Stimulated activated CD4-positive, alpha-beta T cell treated with anti-CD3 and anti-CD28 coated beads, Interleukin-4, amount 100 ng/mL, for 4 hours (primary cell): ENCODE measurements around the gene CRTAC1.
A peak's percentile ranks its signal among the peaks of the same experiment; 100 is the strongest.

ENCODE experiments used
- DNase-seq, 2 experiments: peaks; one replicate each; pipeline ENCODE4 v3.0.0-alpha.2; 2020

The CRTAC1 gene, protein sequence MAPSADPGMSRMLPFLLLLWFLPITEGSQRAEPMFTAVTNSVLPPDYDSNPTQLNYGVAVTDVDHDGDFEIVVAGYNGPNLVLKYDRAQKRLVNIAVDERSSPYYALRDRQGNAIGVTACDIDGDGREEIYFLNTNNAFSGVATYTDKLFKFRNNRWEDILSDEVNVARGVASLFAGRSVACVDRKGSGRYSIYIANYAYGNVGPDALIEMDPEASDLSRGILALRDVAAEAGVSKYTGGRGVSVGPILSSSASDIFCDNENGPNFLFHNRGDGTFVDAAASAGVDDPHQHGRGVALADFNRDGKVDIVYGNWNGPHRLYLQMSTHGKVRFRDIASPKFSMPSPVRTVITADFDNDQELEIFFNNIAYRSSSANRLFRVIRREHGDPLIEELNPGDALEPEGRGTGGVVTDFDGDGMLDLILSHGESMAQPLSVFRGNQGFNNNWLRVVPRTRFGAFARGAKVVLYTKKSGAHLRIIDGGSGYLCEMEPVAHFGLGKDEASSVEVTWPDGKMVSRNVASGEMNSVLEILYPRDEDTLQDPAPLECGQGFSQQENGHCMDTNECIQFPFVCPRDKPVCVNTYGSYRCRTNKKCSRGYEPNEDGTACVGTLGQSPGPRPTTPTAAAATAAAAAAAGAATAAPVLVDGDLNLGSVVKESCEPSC

DNA sequence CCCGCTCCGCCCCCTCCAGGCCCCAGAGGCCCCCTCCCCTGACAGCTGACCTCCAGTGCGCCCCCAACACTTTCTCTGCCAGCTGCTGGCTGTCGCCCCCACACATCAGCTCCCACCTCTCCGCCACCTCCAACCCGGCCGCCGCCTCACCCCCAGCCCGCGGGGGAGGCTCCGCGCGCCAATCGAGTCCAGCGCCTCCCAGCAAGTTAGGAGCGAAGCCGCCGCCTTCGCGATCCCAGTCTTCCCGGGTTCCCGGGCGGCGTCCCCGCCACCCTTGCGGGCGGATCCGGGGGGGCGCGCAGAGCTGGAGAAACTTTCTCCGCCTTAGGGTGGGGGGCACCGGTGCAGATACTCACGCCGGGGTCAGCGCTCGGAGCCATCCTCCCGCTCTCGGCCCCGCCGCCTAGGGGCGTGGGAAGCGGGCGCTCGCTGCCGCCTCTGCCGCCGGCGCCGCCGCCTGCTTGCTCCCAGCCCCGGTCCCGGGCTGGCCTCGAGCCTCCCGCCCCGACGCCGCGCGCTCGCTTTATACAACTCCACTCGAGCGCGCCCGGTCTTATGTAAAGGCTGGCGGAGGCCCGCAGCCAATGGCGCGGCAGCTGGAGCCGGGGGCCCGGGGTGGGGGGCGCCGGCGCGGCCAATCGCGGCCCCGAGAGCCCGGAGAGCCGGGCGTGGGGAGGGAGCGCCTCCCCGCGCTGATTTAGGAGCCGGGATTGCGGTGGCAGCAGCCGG is at the start of gene CRTAC1:
CRTAC1 (minus strand) TSS at position 529 of the 729 bp plus-strand sequence; CDS start at position 380, 149 bp downstream.
- DNase-seq = no peak

DNA sequence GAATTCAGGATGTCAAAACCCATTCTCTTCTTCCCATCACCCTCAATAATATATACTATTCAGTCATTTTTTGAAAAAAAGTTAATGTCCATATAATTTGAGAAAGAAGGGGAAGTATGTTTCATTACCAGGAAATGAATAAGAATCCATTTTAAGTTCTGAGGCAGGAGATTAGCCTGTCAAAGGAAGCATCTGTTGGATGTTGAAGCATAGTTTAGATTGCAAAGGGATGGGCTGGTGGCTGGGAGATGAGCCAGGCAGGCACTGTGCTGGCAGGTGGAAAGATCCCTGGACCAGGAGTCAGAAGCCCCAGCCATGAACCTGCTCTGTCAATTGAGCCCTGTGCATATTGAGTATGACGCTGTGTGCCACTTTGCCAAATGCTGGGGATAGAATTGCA is 48.4 kb upstream of the CRTAC1 start:
- no peak for DNase-seq

DNA sequence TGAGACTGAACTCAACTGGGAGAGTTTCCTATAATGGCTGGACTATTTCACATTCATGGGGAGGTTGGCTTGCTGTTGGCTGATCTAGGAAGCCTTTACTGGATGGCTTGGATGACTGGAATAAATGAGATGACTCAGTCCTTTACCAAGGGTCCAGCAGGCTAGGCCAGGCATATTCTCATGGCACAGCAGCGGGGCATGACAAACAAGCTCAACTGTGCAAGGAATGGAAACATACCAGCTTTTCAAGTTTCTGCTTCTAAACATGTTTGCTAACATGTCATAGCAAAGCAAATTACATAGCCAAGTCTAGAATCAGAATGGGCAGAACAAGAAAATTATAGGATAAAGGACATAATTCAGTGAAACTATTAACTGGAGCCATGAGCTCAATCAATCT is 46.8 kb upstream of the CRTAC1 start:
- DNase-seq = no peak

DNA sequence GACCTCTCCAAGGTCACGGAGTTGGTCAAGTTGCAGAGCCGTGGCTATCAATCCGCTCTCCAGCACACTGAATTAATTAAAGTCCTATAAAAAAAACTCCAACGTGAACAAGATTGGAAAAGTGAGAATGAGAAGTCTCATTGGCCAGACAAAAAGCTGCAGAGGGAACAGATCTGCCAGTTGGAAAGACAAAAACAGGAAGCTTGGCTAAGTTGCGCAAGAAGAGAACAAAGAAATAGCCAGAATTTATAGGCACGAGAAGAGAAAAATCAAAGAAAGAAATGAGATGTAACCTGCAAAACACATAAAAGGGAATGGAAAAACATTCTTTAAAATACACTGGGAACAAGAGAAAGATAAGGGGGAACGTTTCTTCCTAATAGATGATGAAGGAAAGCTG is 45.7 kb upstream of the CRTAC1 start:
- DNase-seq = no peak

DNA sequence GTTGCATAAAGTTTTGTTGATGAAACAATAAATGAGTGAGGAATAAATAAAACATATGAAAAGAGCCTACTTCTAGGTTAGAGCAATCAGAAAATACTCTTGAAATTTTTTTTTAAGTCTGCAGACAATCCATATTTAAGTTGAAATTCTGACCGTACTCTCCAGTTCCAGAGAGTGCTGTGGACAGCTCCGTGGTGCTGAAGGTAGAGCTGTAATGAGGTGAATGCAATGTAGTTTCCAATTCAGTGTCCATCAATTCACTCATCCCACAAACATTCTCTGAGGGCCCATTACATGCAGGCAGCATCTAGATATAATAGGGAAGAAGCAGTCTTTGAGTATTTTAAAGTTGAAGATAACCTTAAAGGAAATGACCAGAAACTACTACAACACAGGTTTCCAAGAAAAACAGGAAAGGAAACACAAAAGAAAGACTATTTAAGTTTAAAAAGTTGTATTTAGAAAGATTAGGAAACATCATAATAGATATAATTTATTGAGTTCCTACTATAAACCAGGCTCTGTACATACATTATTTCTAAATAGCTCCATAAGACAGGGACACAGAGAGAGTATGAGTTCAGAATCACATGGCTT is 44.0 kb upstream of the CRTAC1 start:
- no peak for DNase-seq

DNA sequence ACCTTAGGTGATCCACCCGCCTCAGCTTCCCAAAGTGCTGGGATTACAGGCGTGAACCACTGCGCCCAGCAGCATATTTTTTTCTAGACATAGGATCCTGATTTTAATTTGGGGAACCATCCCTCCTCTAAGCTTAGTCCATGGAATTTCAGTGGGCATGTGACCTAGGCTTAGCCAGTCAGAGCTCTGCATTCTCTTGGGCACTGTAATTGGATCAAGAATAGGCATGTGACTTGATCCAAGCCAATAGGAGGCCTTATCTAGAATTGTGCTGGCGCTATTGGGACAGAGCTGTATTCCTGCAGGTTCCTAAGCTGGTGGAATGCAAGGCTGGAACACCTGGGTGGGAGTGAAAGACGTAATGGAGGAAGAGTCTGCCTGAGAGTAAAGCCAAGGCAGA is 36.7 kb upstream of the CRTAC1 start:
- no peak for DNase-seq

DNA sequence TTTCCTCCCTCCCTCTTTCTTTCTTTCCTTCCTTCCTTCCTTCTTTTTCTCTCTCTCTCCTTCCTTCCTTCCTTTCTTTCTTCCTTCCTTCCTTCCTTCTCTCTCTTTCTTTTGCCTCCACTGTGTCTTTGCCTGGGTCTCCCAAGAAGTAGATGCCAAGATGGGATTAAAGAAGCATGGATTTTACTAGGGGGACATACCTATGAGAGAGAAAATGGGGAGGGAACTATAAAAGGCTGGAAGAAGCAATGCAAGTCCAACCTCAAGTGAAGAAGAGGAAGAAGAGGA is 33.3 kb upstream of the CRTAC1 start:
- DNase-seq = no peak

DNA sequence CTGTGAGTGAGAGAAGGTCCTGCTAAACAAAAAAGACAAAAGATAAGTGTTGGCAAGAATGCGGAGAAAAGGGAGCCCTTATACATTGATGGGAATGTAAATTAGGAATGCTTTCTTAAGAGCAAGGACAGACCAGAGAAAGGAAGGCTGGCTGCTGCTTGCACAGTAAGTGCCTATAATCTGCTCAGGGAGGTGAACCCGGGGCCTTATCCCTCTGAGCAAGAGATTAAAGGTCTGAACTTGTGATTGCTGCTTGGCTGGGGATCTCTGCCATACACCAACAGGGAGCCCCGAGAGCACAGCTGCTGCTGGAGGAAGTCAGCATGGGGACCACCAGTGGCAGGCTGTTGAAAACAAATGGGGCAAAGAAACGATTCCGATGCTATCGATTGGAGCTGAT is 32.0 kb upstream of the CRTAC1 start:
- no peak for DNase-seq

DNA sequence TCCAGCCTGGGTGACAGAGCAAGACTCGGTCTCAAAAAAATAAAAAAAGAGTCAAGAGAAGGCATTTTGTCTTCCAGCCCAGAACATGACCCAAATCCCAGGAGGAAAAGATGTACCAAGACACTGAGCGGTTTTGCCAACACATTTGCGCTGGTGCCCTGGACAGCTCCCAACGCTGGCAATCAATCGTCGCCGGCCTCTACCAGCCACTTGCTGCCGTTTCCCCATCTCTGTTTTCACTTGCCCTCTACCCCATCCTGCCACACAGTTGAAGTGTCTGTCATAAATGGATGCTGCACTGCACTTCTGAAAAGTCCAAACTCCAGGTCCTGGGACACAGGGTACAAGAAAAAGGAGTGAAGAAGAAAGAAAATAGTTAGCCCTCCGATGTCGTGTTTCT is 29.7 kb upstream of the CRTAC1 start:
- no peak for DNase-seq

DNA sequence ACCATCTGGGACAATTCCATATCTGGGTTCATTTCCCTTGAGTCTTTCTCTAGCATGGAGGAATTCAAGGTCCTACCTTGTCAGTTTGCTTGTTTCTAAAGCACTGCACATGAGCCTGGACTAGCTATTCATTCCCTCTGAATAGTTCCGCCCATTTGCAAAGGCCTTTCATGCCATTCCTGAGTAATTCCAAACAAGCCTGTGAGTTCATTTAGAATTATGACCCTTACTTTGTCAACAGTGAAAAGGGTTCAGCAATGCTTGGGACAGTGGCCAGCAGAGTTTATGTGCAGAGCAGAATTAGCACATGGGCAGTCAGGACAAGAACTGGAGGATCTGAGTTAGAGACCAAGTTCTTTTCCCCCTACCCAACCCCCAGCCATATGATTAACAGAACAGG is 27.9 kb upstream of the CRTAC1 start:
- no peak for DNase-seq

DNA sequence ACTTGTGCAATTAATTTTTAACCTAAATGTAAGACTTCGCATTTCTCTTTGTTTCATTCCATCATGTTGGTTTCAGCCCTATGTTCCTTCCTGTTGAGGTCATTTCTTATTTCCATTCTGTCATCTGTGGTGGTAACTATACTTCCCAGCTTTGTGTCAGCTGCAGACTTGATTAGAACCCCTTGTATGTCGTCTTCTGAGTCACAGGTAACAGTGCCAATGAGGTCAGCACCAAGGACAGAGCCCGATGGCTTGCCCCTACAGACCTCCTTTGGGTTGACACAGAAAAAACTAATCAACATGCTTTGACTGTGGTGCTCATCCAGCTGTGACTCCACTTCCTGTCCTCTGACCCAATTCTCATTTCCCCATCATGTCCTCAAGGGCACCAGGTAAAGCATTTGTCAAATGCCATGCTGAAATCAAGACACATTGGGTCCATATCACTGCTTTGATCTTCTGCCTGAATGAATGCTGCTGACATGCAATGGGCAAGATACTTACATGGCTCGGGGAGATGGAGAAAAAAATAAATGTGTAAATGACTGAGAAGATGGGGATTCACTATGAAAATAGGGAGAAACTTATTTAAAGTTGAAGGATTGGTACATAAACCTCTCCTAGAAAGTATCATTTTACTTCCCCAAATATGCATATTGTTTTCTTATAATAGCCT is 25.6 kb upstream of the CRTAC1 start:
- DNase-seq = peak in 1 of 2 experiments; percentile 7

DNA sequence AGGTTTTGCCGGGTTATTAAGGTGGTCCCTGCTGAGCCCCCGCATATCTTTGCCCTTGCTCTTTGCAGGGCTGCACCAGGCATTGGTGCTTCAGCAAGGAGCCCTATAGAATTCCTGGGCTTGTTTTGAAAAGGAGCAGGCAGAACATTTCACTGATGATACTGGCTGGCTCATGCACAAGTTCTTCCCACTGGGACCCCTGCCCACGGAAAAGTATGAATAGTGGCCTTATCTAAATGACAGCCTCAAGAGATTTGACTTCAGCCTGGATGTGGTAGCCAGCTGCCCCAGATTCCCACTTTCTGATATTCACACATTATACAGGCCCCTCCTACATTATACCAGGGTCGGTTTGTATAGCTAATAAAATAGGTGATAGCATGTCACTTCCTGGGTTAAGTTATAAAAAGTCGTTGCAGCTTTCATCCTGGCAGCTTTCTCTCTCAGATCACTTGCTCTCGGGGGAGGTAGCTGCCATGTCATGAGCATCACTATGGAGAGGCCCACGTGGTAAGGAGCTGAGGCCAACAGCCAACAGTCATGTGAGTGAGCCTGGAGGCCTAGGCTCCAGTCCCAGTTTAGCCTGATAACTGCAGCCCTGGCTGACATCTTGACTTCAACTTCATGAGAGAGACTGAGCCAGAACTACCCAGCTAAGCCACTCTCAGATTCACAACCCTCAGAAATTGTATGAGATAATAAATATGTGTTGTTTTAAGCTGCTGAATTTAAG is 16.8 kb upstream of the CRTAC1 start:
- no peak for DNase-seq

DNA sequence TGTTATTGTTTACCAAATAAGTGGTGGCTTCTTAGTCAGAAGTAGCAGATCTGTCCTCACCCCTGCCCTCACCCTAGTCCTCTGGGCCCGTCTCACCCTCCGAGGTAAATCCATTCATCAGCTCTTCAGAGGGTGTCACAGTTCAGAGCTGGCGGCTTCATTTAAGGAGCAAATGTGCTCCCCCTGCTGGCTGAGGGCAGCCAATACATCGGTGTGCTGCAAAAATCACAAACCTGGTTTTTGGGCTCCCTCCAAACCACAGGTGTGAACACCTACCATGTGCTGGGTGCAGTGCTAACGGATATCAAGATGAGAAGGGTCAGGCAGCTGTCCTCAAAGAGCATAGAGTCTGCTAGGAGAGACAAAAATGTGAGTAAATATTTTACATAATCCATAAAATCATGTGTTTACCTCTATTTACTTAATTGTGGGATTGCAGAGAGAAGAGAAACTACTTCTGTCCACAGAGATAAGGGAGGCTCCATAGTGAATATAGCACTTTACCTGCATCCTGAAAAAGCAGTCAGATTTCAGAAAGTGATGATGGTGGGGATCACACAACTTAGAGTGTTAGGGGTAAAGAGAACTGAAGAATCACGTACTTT is 15.5 kb upstream of the CRTAC1 start:
- DNase-seq = peak; percentile 44 to 47

DNA sequence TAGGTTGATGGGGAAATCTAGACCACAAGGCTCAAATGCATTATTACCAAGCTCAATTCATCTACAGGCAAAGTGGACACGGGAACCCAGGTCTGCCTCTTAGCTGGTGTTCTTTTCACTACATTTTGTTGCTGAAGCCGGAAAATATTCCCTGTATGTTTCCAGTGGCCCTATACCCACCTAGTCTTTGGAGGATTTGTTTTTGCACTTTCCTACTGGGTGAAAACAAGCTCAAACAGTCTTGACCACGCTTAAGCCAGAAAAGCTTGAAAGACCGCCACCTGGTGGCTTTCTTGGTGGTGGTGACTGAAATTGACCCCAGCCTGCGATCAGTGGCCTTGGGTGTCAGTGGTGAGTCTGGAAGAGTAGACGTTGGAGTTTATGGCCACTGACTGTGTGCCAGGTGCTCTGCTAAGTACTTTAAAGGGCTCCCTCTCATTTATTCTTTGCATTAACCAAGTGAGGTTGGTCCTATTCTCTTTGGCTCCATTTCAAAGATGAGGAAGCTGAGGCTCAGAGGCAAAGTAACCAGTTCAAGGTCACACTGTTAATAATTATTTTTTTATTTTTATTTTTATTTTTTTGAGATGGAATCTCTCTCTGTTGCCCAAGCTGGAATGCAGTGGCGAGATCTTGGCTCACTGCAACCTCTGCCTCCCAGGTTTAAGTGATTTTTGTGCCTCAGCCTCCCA is 11.1 kb upstream of the CRTAC1 start:
- DNase-seq = peak; percentile 7 to 26

DNA sequence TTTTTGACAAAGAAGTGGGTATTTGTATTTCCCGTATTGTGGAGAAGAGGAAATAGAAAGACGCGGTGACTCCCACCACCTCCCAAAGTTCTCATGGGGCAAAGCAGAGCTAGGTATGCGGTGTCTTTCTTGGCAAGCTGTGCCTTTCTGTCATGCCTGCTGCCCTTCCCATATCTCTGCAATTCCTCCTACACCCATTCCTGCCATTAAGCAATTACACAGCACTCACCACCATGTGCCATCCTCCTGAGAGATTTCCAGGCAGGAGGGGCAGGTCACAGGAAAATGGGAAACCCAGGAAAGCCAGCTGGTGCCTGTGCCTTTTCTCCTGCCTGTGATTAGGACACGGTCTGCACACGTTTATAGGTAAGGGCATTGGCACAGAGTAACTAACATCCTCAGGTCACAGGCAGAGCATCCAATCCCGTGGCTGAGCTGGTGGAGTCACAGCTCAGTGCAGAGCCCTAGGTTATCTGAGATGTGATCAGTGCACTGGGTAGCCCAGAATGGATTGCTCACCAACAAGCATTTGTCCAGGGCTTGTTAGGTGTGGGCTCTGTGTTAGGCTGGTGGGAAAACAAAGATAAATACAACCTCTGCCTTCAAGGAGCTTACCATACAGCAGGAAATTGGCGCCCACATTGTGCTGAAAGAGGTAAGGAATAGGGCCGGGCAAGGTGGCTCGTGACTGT is 9.4 kb upstream of the CRTAC1 start:
- DNase-seq = no peak

DNA sequence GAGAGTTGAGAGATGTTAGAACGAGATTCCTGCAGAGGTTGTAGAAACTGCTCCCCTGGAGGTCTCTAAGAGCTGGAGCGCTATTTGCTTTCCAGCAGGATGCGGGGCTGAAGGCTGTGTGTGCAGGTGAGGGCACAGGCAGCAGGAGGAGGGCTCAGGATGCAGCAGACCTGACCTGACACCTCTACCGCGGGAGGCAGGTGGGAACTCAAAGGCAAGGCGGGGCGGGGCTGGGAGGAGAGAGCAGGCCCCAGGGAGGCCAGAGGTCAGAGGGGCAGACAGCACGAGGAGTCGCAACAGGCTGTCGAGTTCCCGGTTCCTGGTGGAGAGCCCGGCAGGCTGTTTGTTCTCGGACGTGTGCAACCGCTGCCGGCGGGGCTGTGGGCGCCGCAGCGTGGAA is 7.9 kb upstream of the CRTAC1 start:
- DNase-seq = no peak

DNA sequence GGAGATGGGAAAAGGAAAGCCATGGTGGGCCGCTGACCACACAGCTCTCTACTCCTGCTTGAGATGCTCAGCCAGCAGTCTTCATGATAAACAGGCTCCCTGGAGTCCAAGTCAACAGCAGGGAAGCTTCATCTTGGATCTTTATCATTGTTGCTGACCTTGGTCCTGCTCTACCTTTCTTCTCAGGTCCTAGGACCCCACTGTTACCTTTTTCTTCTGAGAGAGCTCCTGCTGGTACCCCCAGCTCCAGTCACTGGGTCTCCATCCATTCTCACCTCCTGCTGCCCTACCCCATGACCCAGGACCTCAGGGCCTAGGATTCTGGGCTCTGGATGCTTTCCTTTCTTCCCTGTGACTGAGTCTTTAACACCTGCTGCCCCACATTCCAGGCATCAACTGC is 5.2 kb upstream of the CRTAC1 start:
- DNase-seq = no peak

DNA sequence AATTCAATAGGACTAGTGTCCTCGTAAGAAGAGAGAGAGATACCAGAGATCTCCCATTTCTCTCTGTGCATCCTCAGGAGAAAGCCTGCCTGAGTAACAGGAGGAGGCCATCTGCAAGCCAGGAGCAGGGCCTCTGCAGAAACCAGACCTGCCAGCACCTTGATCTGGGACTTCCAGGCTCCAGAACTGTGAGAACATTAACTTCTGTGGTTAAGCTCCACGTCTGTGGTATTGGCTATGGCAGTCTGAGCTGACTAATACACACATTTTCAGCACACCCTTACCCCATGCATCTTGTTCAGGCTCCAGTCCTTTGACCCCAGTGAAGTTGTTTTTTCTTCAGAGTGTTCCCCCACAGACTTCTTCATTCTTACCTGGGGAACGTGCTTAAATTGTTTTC is 3.1 kb upstream of the CRTAC1 start:
- DNase-seq = no peak

DNA sequence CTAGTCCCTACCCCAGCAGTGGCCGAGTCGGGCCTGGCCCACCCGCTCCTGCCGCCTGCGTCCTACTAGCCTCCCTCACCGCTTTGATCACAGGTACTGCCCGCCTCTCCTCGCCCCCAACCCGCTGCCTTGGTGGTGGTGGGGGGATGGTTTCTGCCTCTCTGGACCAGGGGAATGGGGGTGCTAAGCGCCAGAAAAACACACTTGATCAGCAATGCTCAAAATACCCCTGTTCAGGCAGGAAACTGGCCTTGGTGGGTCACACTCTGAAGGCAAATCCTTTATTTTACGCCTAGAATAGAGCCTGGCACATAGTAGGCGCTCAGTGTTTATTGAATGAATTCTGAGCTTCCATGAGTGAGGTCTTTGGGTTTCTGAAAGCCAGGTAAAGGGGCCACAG is 1.0 kb upstream of the CRTAC1 start:
- DNase-seq = no peak

DNA sequence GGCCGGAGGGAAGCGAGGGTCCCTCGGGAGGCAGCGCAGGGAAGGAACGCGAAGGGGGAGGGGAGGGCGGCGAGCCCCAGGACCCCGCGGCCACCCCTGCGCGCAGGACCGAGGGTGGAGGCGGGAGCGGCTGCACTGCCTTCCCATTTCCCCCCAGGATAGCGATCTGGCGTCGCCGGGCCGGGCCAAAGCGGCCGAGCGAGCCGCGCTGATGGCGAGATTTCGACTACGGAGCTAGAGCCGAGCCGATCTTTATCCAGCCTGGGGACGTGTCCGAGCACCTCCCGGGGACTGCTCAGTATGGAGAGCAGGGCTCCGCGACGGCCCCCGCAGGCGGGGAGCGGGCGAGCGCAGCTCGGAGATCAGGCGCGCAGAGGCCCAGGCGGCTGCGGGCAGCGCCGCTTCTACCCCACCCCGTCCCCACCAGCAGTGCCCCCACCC is 590 bp upstream of the CRTAC1 start:
- no peak for DNase-seq
